IPS-11a (cell line): ENCODE data around the gene F2RL2.

Source experiments
- H3K4me3 ChIP-seq: one replicate; pipeline ENCODE4 v1.5.1; 2013; ENCODE audit warnings: low read depth, low read length, control low read depth

F2RL2 gene, protein sequence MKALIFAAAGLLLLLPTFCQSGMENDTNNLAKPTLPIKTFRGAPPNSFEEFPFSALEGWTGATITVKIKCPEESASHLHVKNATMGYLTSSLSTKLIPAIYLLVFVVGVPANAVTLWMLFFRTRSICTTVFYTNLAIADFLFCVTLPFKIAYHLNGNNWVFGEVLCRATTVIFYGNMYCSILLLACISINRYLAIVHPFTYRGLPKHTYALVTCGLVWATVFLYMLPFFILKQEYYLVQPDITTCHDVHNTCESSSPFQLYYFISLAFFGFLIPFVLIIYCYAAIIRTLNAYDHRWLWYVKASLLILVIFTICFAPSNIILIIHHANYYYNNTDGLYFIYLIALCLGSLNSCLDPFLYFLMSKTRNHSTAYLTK

DNA sequence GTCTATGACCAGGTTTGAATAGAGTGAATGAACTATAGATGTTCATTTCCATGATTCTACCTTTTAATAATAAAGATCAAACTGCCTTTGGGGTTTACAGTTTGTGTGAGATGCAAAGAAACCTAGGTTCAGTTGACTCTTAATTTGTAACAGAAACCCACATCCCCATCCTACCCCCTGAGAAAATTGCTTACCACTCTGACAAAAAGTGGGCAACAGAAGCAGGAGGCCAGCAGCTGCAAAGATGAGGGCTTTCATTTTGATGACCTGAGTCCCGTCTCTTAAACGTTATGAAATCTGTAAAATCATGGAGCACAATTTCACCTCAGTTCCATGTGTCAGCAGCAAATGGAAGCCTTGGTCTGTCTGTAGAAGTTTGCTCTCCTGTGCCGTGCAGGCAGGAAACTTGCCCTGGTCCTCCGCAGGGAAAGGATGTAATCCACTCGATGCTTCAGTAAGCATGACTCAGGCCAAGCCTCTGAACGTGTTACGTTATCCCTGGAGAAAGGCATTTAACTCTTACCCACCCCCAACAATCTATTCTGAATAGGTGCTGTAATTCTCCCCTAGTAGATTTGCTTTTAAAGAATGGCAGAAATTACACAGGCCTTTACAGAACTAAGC is at the start of gene F2RL2:
F2RL2 (minus strand) TSS at position 431 of the 624 bp plus-strand sequence; CDS start at position 258, 173 bp downstream.
- H3K4me3 ChIP-seq = no peak within 1 kb of the TSS

- no peak overlapping the region for H3K4me3 ChIP-seq
Measured at GRCh38 chr5:76672242-76672641, 49.0 kb upstream of the F2RL2 start.

DNA sequence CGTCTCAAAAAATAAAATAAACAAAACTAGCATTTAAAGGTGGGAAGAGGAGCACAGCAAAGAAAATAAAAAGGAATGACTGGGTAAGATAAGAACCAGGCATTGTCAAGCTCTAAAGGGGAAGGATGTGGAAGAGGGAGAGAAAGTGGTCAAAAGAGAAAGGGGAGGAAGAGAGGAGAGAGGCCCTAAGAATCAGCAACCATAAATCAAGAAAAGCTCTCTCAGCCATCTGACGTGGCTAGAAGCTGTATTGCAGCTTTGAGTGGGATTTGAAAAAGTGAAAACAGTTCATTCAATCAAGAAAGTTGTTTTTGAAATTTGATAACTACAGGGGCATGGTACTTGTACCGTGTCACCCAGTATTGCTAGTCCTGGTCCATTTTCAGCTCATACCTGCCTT is 47.3 kb upstream of the F2RL2 start:
- no peak overlapping the region for H3K4me3 ChIP-seq

- H3K4me3 ChIP-seq = no peak overlapping the region
Measured at GRCh38 chr5:76669245-76669644, 46.0 kb upstream of the F2RL2 start.

DNA sequence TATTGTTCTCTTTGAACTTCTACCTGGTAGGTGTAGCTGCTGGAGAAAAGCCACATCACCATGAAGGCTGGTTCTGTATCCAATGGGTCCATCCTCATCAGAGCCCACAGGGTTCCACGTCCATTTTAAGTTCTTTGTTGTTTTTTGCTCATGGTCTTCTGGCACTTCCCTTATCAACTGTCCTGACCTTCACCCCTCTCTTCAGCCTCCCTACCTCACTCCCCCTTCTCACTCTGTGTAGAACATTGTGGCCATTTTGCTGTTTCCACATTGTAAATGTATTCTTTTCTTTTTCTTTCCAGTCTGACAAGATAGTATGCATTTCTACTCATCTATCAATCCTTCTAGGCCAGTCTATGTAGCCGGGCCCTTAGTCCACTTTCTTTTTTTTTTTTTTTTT is 44.3 kb upstream of the F2RL2 start:
- no peak overlapping the region for H3K4me3 ChIP-seq

DNA sequence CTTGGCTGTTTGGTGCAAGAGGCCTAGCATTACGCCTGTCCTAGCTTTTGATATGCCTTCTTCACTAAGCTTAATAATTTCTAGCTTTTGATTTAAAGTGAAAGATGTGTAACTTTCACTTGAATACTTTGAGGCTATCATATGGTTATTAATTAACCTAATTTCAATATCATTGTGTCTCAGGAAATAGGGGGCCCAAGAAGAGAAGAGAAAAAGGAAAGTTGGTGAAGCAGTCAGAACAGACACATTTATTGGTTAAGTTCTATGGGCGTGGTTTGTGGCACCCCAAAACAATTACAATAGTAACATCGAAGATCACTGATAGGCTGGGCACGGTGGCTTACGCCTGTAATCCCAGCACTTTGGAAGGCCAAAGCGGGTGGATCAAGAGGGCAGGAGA is 40.9 kb upstream of the F2RL2 start:
- no peak overlapping the region for H3K4me3 ChIP-seq

- no peak overlapping the region for H3K4me3 ChIP-seq
Measured at GRCh38 chr5:76663573-76663972, 40.4 kb upstream of the F2RL2 start.

GRCh38 chr5:76662521-76662920 is 39.3 kb upstream of the F2RL2 start:
- no peak overlapping the region for H3K4me3 ChIP-seq

GRCh38 chr5:76660360-76660759 is 37.2 kb upstream of the F2RL2 start:
- no peak overlapping the region for H3K4me3 ChIP-seq

GRCh38 chr5:76657683-76658311 is 34.6 kb upstream of the F2RL2 start:
- H3K4me3 ChIP-seq = no peak overlapping the region

DNA sequence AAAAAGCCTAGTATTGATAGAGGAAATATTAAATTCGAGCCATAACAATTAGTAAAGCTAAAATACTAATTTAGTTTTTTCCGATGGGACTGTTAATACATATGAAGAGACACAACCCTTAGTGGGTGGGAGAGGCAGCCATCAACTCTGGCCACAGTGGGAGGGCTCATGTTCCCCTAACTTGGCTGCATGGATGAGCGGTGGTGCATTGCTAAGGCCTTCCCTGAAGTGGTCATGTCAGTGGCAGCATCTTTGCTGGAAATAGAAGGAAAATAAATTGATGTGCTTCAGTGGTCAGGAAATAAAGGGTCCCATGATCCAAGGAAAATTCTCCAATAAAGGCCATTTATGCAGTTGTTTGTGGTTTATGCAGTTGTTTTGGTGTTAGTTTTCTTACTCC is 33.9 kb upstream of the F2RL2 start:
- no peak overlapping the region for H3K4me3 ChIP-seq

- no peak overlapping the region for H3K4me3 ChIP-seq
Measured at GRCh38 chr5:76652809-76653414, 29.7 kb upstream of the F2RL2 start.

- no peak overlapping the region for H3K4me3 ChIP-seq
Measured at GRCh38 chr5:76649140-76649539, 25.9 kb upstream of the F2RL2 start.

DNA sequence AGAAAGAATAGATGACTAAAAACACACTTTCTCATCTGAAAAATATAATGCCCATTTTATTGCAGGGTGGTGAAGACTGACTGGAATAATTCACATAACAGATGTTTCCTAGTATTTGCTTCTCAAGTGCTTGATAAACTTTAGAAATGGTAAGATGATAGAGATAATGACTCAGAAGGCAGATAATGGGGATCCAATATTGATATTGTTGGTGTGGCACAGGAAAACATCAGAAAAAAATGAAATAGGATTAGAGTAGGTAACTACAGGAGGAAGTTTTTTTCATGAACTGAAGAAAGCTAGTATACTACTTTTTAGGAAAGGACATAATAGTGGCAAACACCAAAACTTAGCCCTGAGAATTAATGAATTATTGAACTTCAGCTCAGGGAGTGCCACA is 20.2 kb upstream of the F2RL2 start:
- no peak overlapping the region for H3K4me3 ChIP-seq

DNA sequence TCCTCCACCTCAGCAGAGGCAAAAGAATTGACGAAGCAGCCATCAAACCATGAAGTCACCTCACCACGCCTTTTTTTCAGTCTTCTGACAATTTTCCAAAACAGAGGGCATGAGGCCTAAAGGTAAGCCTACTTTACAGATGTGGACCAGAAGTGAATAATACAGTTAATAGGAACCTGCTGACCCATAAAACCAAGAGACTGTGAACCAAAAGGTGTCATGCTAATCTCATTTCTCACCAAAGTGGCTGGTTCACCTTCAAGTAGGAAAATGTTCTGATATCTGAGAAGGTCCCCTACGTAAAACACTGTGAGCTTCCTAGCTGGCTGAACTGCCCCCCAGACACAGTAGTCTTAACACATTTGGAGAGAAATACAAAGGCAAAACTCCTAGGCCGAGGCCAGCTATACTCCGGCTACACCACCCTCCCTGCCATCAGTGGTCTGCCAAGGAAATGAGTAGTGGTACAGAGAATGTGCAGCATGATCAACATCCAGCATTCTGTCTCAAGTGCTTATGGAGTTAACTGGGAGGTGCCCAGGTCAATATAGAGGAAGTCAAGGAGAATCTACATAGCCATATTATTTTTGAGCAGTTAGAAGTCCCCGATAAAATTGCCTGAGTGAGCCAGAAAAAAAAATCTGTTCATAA is 19.3 kb upstream of the F2RL2 start:
- H3K4me3 ChIP-seq = no peak overlapping the region

- H3K4me3 ChIP-seq = no peak overlapping the region
Measured at GRCh38 chr5:76641514-76642120, 18.4 kb upstream of the F2RL2 start.

- H3K4me3 ChIP-seq = no peak overlapping the region
Measured at GRCh38 chr5:76638479-76638878, 15.3 kb upstream of the F2RL2 start.

GRCh38 chr5:76637490-76637889 is 14.3 kb upstream of the F2RL2 start:
- H3K4me3 ChIP-seq = no peak overlapping the region

DNA sequence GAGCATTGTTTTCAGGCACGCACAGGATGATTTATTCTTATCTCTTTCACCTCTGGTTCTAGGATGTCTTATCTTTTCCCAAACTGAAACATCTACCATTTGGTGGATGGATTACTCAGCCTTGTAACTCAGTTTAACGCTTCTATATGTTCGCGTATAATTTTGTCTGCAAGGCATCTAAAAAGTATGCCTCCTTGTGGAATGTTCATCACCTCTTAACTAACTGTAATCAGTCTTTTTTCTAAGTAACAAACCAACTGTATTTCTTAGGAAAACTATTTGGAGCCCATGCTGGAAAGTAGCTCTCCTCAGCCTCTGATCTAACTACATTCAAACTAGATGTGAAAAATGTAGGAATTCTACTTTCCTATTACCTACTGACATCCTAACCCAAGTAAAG is 11.5 kb upstream of the F2RL2 start:
- H3K4me3 ChIP-seq = no peak overlapping the region

GRCh38 chr5:76626738-76627137 is 3.5 kb upstream of the F2RL2 start:
- no peak overlapping the region for H3K4me3 ChIP-seq
